Ascending aorta (tissue), 2 donors: ENCODE results near the gene ZSWIM3. TPM values are rescaled to one million over a fixed set of nuclear protein-coding genes. Genes with fewer than 3 reads are reported as not detected.
A peak's percentile ranks its signal among the peaks of the same experiment; 100 is the strongest.

Experiments
- DNase-seq, 2 donors: peaks; one replicate each; pipeline ENCODE4 v3.0.0-alpha.2; 2019; ENCODE audit warnings: low spot score in 2 of 2
- H3K27ac ChIP-seq, 2 donors: fragments of 200-600 bp; sonication (generic); one replicate each; pipeline ENCODE4 v1.5.1; 2016 to 2017; ENCODE audit warnings: mild to moderate bottlenecking in 1 of 2
- H3K27me3 ChIP-seq: fragments of 200-600 bp; sonication (generic); one replicate; pipeline ENCODE4 v1.5.1; 2017
- H3K36me3 ChIP-seq, 2 donors: fragments of 200-600 bp; sonication (generic); one replicate each; pipeline ENCODE4 v1.5.1; 2016
- H3K4me1 ChIP-seq, 2 donors: fragments of 200-600 bp; sonication (generic); one replicate each; pipeline ENCODE4 v1.5.1; 2016 to 2017; ENCODE audit warnings: mild to moderate bottlenecking in 1 of 2
- H3K4me3 ChIP-seq, 2 donors: fragments of 200-600 bp; sonication (generic); one replicate each; pipeline ENCODE4 v1.5.1; 2016 to 2017; ENCODE audit warnings: mild to moderate bottlenecking in 1 of 2
- H3K9me3 ChIP-seq, 2 donors: fragments of 200-600 bp; sonication (generic); one replicate each; pipeline ENCODE4 v1.5.1; 2016
- intact Hi-C: fragments of 100-400 bp; cut with DNase I; formaldehyde crosslinking; loops from one replicate; pipeline ENCODE4 v1.15.1; 2023
- total RNA-seq: library from RNA; depleted of rRNA; stranded (reverse); fragments of >200 nt; gene quantifications from one replicate; pipeline ENCODE4 v1.1.0, GENCODE V29; 2016
- TF ChIP-seq, protein P1 (sequence below), 3 experiments: fragments of 200-600 bp in 2 of 3; fragments of 450-650 bp in 1 of 3; sonication (generic) in 2 of 3; IDR thresholded peaks; one replicate each; pipeline ENCODE4 v1.5.1; 2016 to 2019; ENCODE audit warnings: antibody characterized with exemption in 3 of 3, mild to moderate bottlenecking in 1 of 3, moderate library complexity in 1 of 3

The ZSWIM3 gene
- total RNA-seq, 1 donor from 2014 or later: 6.8 TPM

- Histone ChIP-seq H3K36me3 (peaks cover 3 to 7% of the 10 kb centered on the region in 2 donors), H3K9me3 (no peaks in the 10 kb centered on the region), H3K27me3 (no peaks in the 10 kb centered on the region), H3K4me1 (peaks cover 23 to 32% of the 10 kb centered on the region in 2 donors), H3K4me3 (peak overlapping the region; percentile 60 to 92), H3K27ac (peak overlapping the region; percentile 96 to 97)
- TF ChIP-seq, protein P1, sequence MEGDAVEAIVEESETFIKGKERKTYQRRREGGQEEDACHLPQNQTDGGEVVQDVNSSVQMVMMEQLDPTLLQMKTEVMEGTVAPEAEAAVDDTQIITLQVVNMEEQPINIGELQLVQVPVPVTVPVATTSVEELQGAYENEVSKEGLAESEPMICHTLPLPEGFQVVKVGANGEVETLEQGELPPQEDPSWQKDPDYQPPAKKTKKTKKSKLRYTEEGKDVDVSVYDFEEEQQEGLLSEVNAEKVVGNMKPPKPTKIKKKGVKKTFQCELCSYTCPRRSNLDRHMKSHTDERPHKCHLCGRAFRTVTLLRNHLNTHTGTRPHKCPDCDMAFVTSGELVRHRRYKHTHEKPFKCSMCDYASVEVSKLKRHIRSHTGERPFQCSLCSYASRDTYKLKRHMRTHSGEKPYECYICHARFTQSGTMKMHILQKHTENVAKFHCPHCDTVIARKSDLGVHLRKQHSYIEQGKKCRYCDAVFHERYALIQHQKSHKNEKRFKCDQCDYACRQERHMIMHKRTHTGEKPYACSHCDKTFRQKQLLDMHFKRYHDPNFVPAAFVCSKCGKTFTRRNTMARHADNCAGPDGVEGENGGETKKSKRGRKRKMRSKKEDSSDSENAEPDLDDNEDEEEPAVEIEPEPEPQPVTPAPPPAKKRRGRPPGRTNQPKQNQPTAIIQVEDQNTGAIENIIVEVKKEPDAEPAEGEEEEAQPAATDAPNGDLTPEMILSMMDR (IDR thresholded peaks at IDR 0.05): no peak
- peak in 1 of 2 donors; percentile 82 for DNase-seq
- intact Hi-C loops: loop anchor here (1.0 to 2.0 kb wide), 4 partner anchors 22 to 57 kb away; partner anchors contain the start of genes ACOT8, CTSA, NEURL2 and UBE2C
Measured at GRCh38 chr20:45833883-45834796, 23.3 kb upstream of the ZSWIM3 start.

GRCh38 chr20:45834797-45835161, 22.6 kb upstream of the ZSWIM3 start:
- H3K4me3 ChIP-seq: peak overlapping the region; percentile 60 to 92
- peak in 1 of 2 donors; percentile 68 for DNase-seq
- H3K27ac ChIP-seq: peak overlapping the region; percentile 96 to 97
- H3K4me1 ChIP-seq: peaks cover 23 to 30% of the 10 kb centered on the region in 2 donors
- H3K36me3 ChIP-seq: peaks cover 6 to 7% of the 10 kb centered on the region in 2 donors
- TF ChIP-seq, protein P1 (IDR thresholded peaks at IDR 0.05): no peak
- H3K27me3 ChIP-seq: no peaks in the 10 kb centered on the region
- intact Hi-C loops: loop anchor here (1.0 to 2.0 kb wide), 4 partner anchors 22 to 56 kb away; partner anchors contain the start of genes ACOT8, CTSA, NEURL2 and UBE2C
- H3K9me3 ChIP-seq: no peaks in the 10 kb centered on the region

DNA sequence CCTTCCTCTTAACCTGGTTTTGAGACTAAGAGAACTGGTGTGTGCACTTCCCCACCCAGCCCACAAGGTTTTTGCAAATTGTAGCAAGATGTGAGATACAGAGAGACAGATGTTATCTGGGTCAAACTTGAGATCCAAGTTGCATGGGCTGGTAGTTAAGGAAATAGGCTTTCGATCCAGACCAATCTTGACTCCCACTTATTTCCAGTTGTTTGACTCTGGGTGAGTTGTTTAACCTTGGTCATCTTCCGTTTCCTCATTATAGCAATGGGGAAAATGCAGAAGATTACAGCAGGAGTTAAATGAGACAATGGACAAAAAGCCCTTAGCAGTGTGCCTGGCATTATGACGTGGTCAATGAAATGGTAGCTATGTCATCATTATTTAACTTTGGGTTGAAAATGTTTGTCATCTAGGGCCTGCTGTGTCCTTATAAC, 22.1 kb upstream of the ZSWIM3 start:
- peak overlapping the region; percentile 96 to 97 for H3K27ac ChIP-seq
- TF ChIP-seq, protein P1 (IDR thresholded peaks at IDR 0.05): no peak

DNA sequence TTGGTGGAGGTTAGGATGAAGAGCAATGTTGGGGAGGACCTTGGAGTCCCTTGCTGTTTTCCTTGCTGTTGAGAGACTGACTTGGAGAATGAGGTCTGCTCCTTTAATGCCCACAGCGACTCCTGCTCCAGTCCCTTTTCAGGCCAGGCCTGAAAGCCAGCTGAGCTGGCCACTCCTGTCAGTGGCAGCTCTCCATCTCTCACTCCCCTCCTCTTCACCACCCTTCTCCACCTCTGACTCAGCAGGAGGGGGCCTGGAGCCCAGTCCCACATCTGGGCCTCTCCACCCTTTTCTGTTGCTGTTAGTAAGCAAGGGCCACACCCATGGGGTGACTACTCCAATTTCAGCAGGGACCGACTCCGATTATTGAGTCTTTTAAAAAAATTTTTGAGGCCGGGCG, 21.6 kb upstream of the ZSWIM3 start:
- H3K27ac ChIP-seq: peak overlapping the region; percentile 96 to 97
- peak in 1 of 2 donors; percentile 85 for DNase-seq
- intact Hi-C loops: loop anchor here (1.0 to 2.0 kb wide), 3 partner anchors 21 to 55 kb away; partner anchors contain the start of genes ACOT8, CTSA, NEURL2 and ZSWIM3

More for the DNA sequence above, 22.1 kb upstream of the ZSWIM3 start:
- Histone ChIP-seq H3K4me1 (peaks cover 23 to 30% of the 10 kb centered on the region in 2 donors), H3K27me3 (no peaks in the 10 kb centered on the region), H3K9me3 (no peaks in the 10 kb centered on the region), H3K36me3 (peaks cover 12% of the 10 kb centered on the region in 2 donors), H3K4me3 (peak overlapping the region; percentile 60 to 92)
- DNase-seq: no peak
- intact Hi-C loops: loop anchor here (2.0 kb wide), 2 partner anchors 21 to 55 kb away; partner anchors contain the start of genes ACOT8, CTSA, NEURL2 and ZSWIM3

DNA sequence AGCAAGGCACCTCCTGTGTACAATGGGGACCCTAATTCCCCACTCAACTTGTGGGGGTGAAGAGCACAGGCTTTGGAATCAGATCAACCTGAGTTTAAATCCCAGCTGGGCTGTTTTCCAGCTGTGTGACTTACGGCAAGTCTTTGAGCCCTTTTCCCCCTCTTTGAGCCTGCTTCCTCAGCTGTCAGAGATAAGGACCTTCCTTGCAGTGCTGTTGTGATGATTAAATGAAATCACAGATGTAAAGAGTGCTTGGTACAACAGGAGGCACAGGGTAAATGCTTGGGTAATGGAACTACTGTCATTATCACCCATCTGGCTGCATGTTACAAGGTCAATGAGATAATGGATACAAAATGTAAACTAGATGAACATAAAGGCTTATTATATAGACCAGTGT, 20.6 kb upstream of the ZSWIM3 start:
- no peaks in the 10 kb centered on the region for H3K9me3 ChIP-seq
- H3K27ac ChIP-seq: peak overlapping the region; percentile 44 to 96
- peaks cover 25 to 27% of the 10 kb centered on the region in 2 donors for H3K36me3 ChIP-seq
- peak overlapping the region in 1 of 2 donors; percentile 92 for H3K4me3 ChIP-seq
- peaks cover 23 to 36% of the 10 kb centered on the region in 2 donors for H3K4me1 ChIP-seq
- intact Hi-C loops: loop anchor here (1.0 kb wide), 1 partner anchor 38 kb away; no protein-coding TSS in a partner anchor
- H3K27me3 ChIP-seq: no peaks in the 10 kb centered on the region
- TF ChIP-seq, protein P1 (IDR thresholded peaks at IDR 0.05): no peak
- no peak for DNase-seq

More for the DNA sequence above, 21.6 kb upstream of the ZSWIM3 start:
- Histone ChIP-seq H3K4me1 (peaks cover 23 to 31% of the 10 kb centered on the region in 2 donors), H3K36me3 (peaks cover 17% of the 10 kb centered on the region in 2 donors), H3K4me3 (peak overlapping the region; percentile 60 to 92), H3K9me3 (no peaks in the 10 kb centered on the region), H3K27me3 (no peaks in the 10 kb centered on the region)
- TF ChIP-seq, protein P1 (IDR thresholded peaks at IDR 0.05): no peak
